Measurements from ENCODE around the gene MMP27.
A peak's percentile ranks its signal among the peaks of the same experiment; 100 is the strongest.
"Not testable (repeated sequence)": the region's sequence is repeated elsewhere in the genome, so short reads cannot be mapped to it uniquely, and the experiment has no call there.

The MMP27 gene

GRCh38 chr11:102705626-102706025 is at the start of gene MMP27:
MMP27 (minus strand) TSS chr11:102705769; CDS start chr11:102705714, 55 bp downstream.
- no peak for DNase-seq (ENCODE audit: low read depth)

DNA sequence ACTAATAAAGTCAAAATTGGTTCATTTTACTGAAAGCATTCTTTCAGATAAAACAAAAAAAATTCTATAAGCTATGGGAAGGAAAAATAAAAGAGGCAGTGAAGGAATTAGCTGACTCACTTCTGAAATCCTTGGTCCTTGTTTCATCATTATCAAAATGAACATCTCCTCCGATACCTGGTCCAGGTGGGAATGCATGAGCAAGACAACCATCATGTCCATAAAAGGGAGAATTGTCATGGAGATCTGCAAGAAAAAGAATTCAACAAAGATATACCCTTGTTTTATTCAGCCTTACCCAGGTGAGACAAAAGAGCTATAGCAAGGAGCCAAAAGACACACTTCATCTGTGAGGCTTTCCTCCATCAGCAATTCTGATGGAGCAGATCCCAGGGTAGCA is 47.7 kb upstream of the MMP27 start:
- DNase-seq (ENCODE audit: low read depth) = no peak

DNA sequence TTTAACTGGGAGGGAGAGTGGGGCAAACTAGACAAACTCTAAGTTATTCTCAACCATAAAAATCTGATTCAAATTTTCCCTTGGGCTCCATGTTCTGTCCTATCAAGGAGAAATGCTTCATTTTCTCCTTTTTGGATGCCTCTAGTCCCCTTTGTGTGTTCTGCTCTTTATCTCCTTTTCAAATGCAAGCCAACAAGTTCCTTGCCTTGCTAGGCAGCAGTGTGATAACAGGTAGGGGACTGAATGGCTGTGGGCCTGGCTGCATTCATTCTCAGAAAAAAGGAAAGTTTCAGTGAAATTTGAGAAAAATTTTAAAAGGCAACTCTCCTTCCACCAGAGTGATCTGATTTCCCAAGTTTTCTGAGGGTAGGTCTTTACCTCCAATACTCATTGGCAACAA is 46.1 kb upstream of the MMP27 start:
- no peak for DNase-seq (ENCODE audit: low read depth)

GRCh38 chr11:102749101-102749722 is 43.6 kb upstream of the MMP27 start:
- DNase-seq (ENCODE audit: low read depth) = no peak

- DNase-seq (ENCODE audit: low read depth) = not testable (repeated sequence)
Measured at GRCh38 chr11:102746746-102747578, 41.4 kb upstream of the MMP27 start.

GRCh38 chr11:102734650-102735049 is 29.1 kb upstream of the MMP27 start:
- no peak for DNase-seq (ENCODE audit: low read depth)

DNA sequence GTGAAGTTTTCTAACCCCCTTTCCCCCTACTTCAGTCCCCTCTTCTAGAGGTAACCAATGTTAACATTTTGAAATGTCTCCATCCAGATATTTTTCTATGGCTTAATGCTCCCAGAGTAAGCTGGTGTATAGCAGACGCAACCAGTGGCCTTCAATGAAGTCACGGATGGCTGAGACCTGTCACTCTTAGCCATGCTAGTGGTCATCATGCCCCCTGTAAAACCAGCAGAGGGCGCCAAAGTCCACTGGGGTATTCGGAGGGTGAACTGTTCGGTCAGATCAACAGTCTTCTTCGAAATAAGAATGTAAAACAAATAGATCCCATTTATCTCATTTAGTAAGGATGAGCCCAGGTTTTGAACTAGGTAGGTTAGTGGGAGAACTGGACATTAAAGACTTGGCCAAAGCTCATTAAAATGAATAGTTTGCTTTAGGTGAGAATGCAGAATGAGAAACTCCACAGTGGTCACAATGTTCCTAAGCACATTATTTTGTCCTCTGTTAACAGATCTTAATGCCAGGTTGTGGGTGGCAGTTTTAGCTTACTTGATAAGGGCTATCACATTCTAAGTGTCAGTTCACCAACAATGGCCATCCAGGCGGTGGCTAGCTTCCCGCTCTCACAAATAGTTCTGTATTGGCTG is 27.8 kb upstream of the MMP27 start:
- peak; percentile 13 for DNase-seq (ENCODE audit: low read depth)

DNA sequence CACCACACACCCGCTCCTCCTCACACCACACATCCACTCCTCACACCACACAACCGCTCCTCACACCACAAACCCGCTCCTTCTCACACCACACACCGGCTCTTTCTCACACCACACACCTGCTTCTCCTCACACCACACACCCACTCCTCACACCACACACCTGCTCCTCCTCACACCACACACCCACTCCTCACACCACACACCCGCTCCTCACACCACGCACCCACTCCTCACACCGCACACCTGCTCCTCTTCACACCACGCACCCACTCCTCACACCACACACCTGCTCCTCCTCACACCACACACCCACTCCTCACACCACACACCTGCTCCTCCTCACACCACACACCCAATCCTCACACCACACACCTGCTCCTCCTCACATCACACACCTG is 25.4 kb upstream of the MMP27 start:
- DNase-seq (ENCODE audit: low read depth) = not testable (repeated sequence)

DNA sequence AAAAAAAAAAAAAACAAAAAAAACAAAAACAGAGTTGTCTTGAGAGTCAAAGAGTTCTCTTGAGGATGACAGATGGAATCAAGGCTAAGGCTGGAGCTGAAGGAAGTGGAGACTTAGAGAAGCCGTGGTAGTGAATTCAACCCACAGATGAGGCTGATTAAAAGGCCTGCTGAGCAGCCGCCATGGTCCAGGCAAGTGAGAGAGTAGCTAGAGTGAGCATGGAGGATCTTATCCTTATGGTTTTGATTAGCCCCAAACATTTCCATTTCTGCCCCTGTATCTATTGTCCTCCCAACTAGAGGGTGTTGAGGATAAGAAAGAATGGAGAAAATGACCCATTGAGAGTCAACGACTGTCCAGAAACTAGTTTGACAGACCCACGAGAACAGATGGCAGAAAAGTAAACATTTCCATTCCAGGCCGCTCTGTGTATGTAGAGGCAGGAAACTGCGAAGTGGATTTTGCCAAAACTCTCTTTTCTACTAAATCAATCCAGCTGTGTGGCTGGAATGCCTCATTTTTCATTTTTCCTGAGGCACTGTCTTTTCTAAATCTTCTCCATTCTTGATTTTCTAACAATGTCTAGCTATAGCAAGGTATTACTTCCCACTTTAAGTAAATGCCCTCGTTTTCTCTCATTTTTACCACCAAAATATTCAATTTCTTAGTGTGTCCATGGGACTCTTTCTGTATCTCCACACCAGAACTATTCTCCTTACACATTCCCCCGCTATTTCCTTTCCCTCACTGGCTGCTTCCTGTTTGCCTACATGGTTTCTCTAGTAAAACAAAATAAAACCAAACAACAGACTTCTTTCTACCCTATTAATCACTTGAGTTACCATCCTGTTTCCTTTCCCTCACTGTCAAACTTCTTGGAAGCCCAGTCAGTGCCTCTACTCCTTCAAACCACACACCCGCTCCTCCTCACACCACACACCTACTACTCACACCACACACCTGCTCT is 24.6 kb upstream of the MMP27 start:
- DNase-seq (ENCODE audit: low read depth) = peak; percentile 32

- peak; percentile 43 for DNase-seq (ENCODE audit: low read depth)
Measured at GRCh38 chr11:102727890-102728289, 22.3 kb upstream of the MMP27 start.

GRCh38 chr11:102724904-102725500 is 19.4 kb upstream of the MMP27 start, which contains the start of gene MMP8:
MMP8 (minus strand) TSS chr11:102724954; CDS start chr11:102724855, 99 bp downstream.
- DNase-seq (ENCODE audit: low read depth) = no peak

DNA sequence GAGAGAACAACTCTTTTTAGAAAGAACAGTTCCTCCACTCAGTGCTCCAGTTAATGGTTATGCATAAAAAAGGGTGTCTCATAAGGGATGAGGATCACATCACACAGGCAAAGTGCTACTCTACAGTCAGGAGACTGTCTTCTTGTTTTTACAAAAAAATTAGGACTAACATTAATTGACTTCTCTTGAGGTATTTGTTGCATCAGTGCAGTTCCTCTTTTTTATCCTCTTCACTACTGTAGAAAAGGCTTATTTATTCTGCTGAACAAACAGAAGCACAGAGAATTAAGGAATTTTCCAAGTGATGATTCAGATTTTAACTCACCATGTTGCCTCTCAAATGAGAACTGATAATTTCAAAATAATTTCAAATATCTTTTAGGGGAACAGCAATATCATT is 17.3 kb upstream of the MMP27 start:
- DNase-seq (ENCODE audit: low read depth) = no peak

DNA sequence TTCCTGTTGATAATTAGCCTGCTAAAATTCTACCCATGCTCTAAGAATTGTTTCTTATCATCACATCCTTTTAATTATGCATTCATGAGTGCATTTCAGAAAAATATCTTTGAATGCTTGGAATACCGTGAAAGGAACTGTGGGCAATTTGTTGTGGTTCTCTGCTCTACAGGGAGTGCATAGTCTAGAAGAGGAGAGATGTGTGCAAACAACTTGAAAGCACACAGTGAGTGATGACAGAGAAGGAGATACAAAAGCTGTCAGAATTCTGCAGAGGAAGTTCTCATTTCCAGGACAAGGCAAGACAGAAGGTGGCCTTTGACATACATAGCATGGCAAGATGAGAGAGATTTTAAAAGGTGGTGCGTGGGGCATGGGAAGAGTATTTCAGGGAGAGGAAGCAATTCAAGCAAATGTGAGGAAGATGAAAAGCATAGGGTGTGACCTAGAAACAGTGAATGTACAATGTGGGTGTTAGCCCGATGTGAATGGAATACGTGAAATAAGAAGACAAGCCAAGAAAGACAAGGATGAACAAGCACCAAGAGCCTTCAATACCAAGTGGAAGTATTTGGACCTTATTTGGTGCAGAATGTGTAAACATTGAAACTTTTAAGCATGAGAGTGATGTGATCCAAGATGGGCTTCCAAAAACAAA is 14.2 kb upstream of the MMP27 start:
- DNase-seq (ENCODE audit: low read depth) = no peak

- no peak for DNase-seq (ENCODE audit: low read depth)
Measured at GRCh38 chr11:102717280-102717679, 11.7 kb upstream of the MMP27 start.

GRCh38 chr11:102716527-102716926 is 11.0 kb upstream of the MMP27 start:
- no peak for DNase-seq (ENCODE audit: low read depth)

DNA sequence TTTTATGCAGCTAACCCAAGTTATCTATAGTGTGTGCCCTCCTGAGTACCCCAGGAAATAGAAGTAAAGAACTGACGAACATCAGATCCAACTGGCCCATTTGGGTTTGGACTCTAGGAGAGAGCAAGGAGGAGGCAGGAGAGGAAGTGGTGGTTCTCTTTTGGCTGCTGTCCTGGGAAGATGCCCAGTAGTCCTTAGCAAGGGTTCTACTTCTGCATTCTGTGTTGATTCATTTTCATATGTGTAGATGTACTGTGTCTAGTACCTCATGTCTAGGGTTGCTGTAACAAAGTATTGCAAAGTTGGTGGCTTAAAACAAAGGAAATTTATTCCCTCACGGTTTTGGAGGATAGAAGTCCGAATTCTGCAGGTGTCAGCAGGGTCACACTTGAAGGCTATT is 6.6 kb upstream of the MMP27 start:
- no peak for DNase-seq (ENCODE audit: low read depth)

GRCh38 chr11:102709201-102709945 is 3.8 kb upstream of the MMP27 start:
- DNase-seq (ENCODE audit: low read depth) = no peak

DNA sequence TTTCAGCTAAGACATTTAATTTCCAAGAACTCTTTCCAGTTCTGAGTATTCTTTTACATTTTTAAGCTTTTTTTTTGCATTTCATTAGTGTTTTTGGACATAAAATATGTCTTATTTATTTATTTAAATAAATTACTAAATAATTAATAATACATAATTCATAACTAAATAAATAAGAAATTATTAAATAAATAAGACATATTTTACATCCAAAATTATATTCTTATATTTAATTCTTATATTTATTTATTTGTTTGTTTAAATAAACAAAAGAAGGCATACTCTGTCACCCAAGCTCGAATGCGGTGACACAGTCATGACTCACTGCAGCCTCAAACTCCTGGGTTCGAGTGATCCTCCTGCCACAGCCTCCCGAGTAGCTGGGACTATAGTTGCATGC is 3.1 kb upstream of the MMP27 start:
- DNase-seq (ENCODE audit: low read depth) = no peak

GRCh38 chr11:102704841-102705240 is 728 bp downstream of the MMP27 start:
- DNase-seq (ENCODE audit: low read depth) = no peak

DNA sequence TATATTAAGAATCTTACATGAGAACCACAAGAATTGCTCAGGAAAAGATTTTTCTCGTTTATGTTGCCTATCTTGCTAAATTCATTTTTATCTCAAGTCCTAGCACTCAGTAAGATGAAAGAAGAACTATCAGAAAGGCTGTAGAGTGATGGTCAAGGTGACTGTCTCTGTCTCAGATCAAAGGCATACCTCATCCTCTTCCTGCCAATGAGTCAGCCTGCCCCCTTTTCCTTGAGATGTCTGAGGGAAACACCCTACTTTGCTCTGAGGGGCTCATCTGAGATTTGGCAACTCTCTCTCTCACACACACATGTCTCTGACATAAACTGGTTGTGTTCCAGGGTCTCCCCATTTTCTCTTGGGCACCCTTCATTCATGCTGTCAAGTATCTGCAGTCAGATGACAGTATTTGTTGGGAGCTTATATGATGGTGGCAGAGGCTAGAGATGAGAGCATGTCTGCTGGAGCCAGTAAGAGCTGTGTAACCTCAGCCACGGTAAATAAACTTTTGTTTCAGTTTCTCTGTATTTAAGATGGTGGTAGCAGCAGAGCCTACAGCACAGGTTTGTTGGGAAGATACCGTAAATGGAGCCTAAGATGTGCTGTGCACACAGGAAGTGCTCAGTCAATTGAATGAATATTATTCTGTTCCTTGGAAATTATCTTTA is 1.6 kb downstream of the MMP27 start:
- no peak for DNase-seq (ENCODE audit: low read depth)
